CD4-positive, CD25-positive, alpha-beta regulatory T cell (primary cell): Measurements from ENCODE around the gene HS3ST6. TPM values are rescaled to one million over a fixed set of nuclear protein-coding genes. Genes with fewer than 3 reads are reported as not detected.

Source experiments
- ATAC-seq, 2 donors: fragments of 150-1000 bp; cut with Tn5 transposase; one replicate each; pipeline ENCODE4 v1.10.0; 2021; ENCODE audit warnings: low read depth in 2 of 2, moderate number of reproducible peaks in 2 of 2, moderate library complexity in 1 of 2
- DNase-seq, 3 donors: peaks; one replicate each; pipeline versions ENCODE4 v3.0.0 to v3.0.0-alpha.2; 2012 to 2022; ENCODE audit warnings: mixed read lengths in 1 of 3
- H3K27ac ChIP-seq: one replicate; pipeline ENCODE4 v1.7.0; 2013; ENCODE audit warnings: mild to moderate bottlenecking, low read length; ENCODE audit not compliant: insufficient read depth, poor library complexity, severe bottlenecking
- H3K27me3 ChIP-seq: one replicate; pipeline ENCODE4 v1.7.0; 2013; ENCODE audit warnings: low read length; ENCODE audit not compliant: control insufficient read depth, insufficient read depth
- H3K36me3 ChIP-seq: one replicate; pipeline ENCODE4 v1.7.0; 2013; ENCODE audit warnings: mild to moderate bottlenecking, low read length, moderate library complexity; ENCODE audit not compliant: control insufficient read depth, insufficient read depth
- H3K4me1 ChIP-seq: 2 replicates; pipeline ENCODE4 v1.7.0; 2013; ENCODE audit warnings: mild to moderate bottlenecking, low read length; ENCODE audit not compliant: insufficient read depth, control insufficient read depth, poor library complexity, severe bottlenecking
- H3K4me3 ChIP-seq: one replicate; pipeline ENCODE4 v1.7.0; 2013; ENCODE audit warnings: low read depth, mild to moderate bottlenecking, low read length, moderate library complexity
- H3K9me3 ChIP-seq, 2 experiments: 1 replicate in 1 of 2; 2 replicates in 1 of 2; pipeline ENCODE4 v1.7.0; 2013; ENCODE audit warnings: low read length in 2 of 2, mild to moderate bottlenecking in 1 of 2, moderate library complexity in 1 of 2; ENCODE audit not compliant: control insufficient read depth in 2 of 2
- H3K27ac Mint-ChIP-seq, 3 donors: one replicate each; pipeline ENCODE4 v1.8.0; 2020 to 2022; ENCODE audit warnings: mild to moderate bottlenecking in 3 of 3, mixed read lengths in 3 of 3, moderate library complexity in 2 of 3
- H3K27me3 Mint-ChIP-seq: one replicate; pipeline ENCODE4 v1.8.0; 2022; ENCODE audit warnings: mild to moderate bottlenecking, mixed read lengths
- H3K36me3 Mint-ChIP-seq: one replicate; pipeline ENCODE4 v1.8.0; 2020; ENCODE audit warnings: mixed read lengths
- H3K4me1 Mint-ChIP-seq, 4 donors: one replicate each; pipeline ENCODE4 v1.8.0; 2020 to 2022; ENCODE audit warnings: mixed read lengths in 4 of 4, mild to moderate bottlenecking in 1 of 4
- H3K4me3 Mint-ChIP-seq, 4 donors: one replicate each; pipeline ENCODE4 v1.8.0; 2020 to 2022; ENCODE audit warnings: mild to moderate bottlenecking in 4 of 4, mixed read lengths in 4 of 4, moderate library complexity in 3 of 4
- H3K9me3 Mint-ChIP-seq, 7 donors: one replicate each; pipeline ENCODE4 v1.8.0; 2020 to 2022; ENCODE audit warnings: mixed read lengths in 7 of 7, mild to moderate bottlenecking in 3 of 7, moderate library complexity in 2 of 7
- polyA plus RNA-seq, 4 donors: library from polyadenylated mRNA; unstranded; fragments of 300-500 nt; fragmentation: Illumina TruSeq; gene quantifications; one replicate each; pipeline ENCODE4 v1.2.3, GENCODE V29; 2021
- total RNA-seq: library from RNA; stranded (reverse); gene quantifications from one replicate; pipeline ENCODE4 v1.2.3, GENCODE V29; 2022

HS3ST6 gene
- total and polyA plus RNA-seq, 5 donors from 2014 or later = not detected

DNA sequence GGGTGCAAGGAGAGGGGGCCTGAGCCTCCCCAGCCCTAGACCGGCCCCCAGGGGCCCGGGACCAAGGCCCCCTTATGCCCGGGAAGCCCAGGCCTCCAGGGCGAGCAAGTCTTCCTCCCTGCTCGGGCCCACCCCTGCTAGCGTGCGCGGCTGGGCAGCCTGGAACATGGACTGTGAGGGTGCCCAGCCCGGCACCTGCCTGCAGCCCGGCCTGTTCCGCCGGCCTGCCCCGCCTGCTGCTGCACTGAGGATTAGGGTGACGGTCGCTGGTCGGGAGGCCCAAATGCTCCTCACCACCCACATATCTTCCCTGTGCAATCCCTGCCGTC lies 6.0 kb downstream of the HS3ST6 start:
- peaks cover 0 to 2% (median 0%) of the 10 kb centered on the region in 7 donors for H3K9me3 Mint-ChIP-seq
- H3K36me3 ChIP-seq = no peaks in the 10 kb centered on the region
- H3K4me1 ChIP-seq = no peaks in the 10 kb centered on the region
- H3K27ac Mint-ChIP-seq = no peak overlapping the region
- H3K27ac ChIP-seq = no peak overlapping the region
- H3K4me3 ChIP-seq = no peak overlapping the region
- no peaks in the 10 kb centered on the region for H3K27me3 ChIP-seq
- no peaks in the 10 kb centered on the region for H3K36me3 Mint-ChIP-seq
- peaks cover 0 to 2% (median 0%) of the 10 kb centered on the region in 4 donors for H3K4me1 Mint-ChIP-seq
- peaks cover 32% of the 10 kb centered on the region for H3K27me3 Mint-ChIP-seq
- H3K9me3 ChIP-seq = no peaks in the 10 kb centered on the region
- ATAC-seq = no peak
- DNase-seq = no peak
- no peak overlapping the region for H3K4me3 Mint-ChIP-seq

DNA sequence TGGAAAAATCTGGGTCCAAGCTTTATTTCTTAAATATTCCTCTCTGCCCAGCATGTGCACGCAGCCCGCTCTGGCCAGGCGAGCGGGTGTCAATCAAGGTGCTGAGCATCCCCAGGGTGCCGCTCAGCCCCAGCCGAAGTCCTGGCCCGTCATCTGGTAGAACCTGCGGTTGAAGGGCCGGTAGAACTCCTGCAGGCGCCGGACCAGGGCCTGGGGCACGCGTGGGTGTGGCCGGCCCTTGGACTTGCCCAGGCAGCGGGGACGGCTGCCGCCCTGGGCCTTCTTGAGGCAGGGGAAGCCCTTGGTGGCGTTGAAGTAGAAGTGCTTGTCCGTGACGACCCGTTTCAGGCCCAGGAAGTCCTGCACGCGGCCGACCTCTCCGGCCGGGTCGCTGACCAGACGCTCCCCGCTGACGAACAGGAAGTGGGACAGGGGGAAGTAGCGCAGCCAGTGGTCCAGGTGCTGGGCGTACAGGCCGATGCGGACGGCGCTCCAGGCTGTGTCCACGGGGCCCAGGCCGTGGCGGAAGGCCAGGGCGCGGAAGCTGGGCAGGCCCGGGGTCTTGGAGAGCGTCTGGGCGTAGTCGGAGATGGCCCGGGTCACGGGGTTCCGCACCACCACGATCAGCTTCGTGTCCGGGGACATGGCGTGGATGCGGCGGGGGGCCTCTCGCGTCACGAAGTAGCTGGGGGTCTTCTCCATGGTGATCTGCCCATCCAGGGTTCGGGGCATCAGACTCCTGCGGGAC lies 6.6 kb downstream of the HS3ST6 start:
- H3K9me3 Mint-ChIP-seq = peaks cover 0 to 2% (median 0%) of the 10 kb centered on the region in 7 donors
- H3K36me3 Mint-ChIP-seq = no peaks in the 10 kb centered on the region
- Histone ChIP-seq H3K4me1 (no peaks in the 10 kb centered on the region), H3K36me3 (no peaks in the 10 kb centered on the region), H3K27me3 (no peaks in the 10 kb centered on the region), H3K9me3 (no peaks in the 10 kb centered on the region), H3K4me3 (no peak overlapping the region), H3K27ac (no peak overlapping the region)
- no peaks in the 10 kb centered on the region for H3K4me1 Mint-ChIP-seq
- no peak overlapping the region for H3K4me3 Mint-ChIP-seq
- H3K27ac Mint-ChIP-seq = no peak overlapping the region
- peaks cover 28% of the 10 kb centered on the region for H3K27me3 Mint-ChIP-seq
- ATAC-seq = no peak
- DNase-seq = no peak

DNA sequence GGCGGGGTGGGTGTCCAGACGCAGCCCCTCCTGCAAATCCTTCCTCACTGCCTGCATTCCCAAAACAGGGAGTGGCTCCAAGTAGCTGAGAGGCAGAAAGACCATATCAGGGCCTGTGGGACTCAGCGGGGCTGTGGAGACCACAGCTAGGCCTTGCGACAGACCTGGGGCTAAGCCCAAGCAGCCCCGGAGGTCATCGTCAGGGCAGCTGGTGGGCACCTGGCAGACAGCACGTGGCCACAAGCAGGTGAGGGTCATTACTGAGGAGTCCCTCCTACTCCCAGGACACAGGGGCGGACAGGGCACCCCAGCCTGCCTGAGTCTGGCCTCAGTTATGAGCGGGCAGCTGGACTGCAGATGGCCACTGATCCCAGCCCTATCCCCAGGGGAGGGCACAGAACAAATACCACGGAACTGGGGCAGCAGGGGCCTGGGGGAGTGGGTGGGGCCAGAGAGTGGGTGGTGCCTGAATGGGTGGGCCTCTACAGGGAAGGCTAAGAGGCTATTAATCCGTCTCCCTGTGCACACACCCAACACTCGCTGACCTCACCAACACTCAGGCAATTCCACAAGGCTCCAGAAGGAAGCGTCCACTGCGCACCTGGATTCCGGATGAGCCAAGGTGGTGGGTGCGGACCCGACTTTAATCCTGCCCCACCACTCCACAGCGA lies 8.5 kb downstream of the HS3ST6 start:
- Histone ChIP-seq H3K36me3 (no peaks in the 10 kb centered on the region), H3K4me3 (no peak overlapping the region), H3K9me3 (no peaks in the 10 kb centered on the region), H3K4me1 (no peaks in the 10 kb centered on the region), H3K27me3 (no peaks in the 10 kb centered on the region), H3K27ac (no peak overlapping the region)
- ATAC-seq = no peak
- Mint-ChIP-seq H3K9me3 (peaks cover 0 to 2% (median 0%) of the 10 kb centered on the region in 7 donors), H3K4me3 (no peak overlapping the region), H3K4me1 (no peaks in the 10 kb centered on the region), H3K27me3 (peaks cover 16% of the 10 kb centered on the region), H3K36me3 (no peaks in the 10 kb centered on the region), H3K27ac (no peak overlapping the region)
- no peak for DNase-seq

DNA sequence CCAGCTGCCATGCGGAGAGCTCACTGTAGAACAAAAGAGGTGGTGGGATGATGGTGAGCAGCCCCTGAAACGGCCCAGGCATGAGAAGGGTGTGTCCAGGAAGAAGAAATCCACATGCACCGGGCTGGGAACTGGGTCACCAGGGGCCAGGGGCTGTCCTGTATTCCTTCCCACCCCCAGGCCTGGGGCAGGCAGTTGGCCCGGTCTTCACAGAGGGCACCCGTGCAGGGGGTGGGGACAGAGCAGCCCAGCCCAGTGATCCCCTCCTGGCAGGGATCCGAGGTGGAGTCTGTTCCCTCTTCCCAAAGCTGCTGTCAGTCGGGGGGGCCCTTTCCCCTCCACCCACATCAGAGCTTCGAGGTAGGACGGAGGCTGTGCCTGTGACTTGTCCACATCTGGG lies 9.2 kb downstream of the HS3ST6 start:
- H3K4me3 ChIP-seq = no peak overlapping the region
- no peak overlapping the region for H3K27ac ChIP-seq
- H3K27me3 ChIP-seq = no peaks in the 10 kb centered on the region
- no peaks in the 10 kb centered on the region for H3K36me3 ChIP-seq
- H3K9me3 ChIP-seq = no peaks in the 10 kb centered on the region
- no peaks in the 10 kb centered on the region for H3K36me3 Mint-ChIP-seq
- no peak overlapping the region for H3K27ac Mint-ChIP-seq
- no peaks in the 10 kb centered on the region for H3K4me1 ChIP-seq
- peaks cover 0 to 2% (median 0%) of the 10 kb centered on the region in 7 donors for H3K9me3 Mint-ChIP-seq
- ATAC-seq (no peak), DNase-seq (no peak)
- no peaks in the 10 kb centered on the region for H3K4me1 Mint-ChIP-seq
- peaks cover 12% of the 10 kb centered on the region for H3K27me3 Mint-ChIP-seq
- no peak overlapping the region for H3K4me3 Mint-ChIP-seq

DNA sequence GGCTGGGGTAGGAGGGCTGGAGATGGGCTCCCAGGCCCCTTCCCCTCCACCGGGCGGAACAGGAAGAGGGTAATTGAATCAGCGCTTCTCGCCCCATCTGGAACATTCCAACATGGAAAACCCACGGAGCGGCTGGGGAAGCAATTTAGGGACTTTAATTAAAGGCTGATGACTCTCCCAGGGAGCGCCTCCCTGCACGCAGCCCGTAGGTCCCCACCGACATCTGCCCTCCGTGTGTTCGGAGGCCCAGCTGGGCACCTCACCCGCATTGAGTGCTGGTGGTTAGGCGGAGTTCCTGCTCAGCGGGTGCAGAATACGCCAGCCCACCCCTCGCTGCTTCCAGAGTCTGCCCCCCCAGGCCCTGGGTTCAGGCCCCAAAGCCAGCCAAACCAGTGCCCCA lies 10.0 kb downstream of the HS3ST6 start:
- Histone ChIP-seq H3K27ac (no peak overlapping the region), H3K9me3 (no peaks in the 10 kb centered on the region), H3K36me3 (no peaks in the 10 kb centered on the region), H3K27me3 (no peaks in the 10 kb centered on the region), H3K4me3 (no peak overlapping the region), H3K4me1 (no peaks in the 10 kb centered on the region)
- H3K4me1 Mint-ChIP-seq = no peaks in the 10 kb centered on the region
- no peak overlapping the region for H3K27ac Mint-ChIP-seq
- no peaks in the 10 kb centered on the region for H3K36me3 Mint-ChIP-seq
- ATAC-seq (no peak), DNase-seq (no peak)
- no peak overlapping the region for H3K4me3 Mint-ChIP-seq
- peaks cover 0 to 2% (median 0%) of the 10 kb centered on the region in 7 donors for H3K9me3 Mint-ChIP-seq
- peaks cover 12% of the 10 kb centered on the region for H3K27me3 Mint-ChIP-seq

DNA sequence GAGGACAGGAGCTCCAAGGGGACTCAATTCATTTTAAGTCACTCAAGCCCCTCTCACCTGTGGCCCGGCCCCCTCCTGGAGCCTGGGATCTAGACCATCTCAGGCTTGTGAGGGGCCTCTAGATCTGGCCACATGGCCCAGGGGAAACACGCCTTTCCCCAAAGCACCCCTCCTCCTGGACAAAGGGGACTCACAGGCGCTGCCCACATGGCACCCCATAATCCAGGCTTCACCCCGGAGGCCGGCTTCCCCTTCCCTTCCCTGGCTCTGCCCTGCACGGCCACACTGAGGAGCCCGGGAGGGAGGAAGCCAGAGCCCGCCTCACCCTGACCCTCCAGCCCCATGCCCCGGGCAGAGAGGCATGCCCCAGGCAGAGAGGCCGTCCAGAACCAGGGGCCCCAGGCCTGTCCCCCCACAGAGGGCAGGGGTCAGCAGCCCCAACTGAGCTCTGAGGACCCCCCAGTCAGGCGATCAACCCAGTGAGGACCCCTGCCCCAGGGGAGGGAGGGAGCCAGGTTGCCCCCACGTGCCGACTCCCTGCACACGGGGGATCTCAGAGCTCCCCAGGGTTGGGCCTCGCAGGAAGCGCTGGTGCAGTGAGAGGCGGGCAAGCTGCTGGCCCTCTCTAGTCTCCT lies 10.9 kb downstream of the HS3ST6 start:
- peaks cover 0 to 2% (median 0%) of the 10 kb centered on the region in 7 donors for H3K9me3 Mint-ChIP-seq
- Histone ChIP-seq H3K27me3 (no peaks in the 10 kb centered on the region), H3K9me3 (no peaks in the 10 kb centered on the region), H3K4me3 (no peak overlapping the region), H3K4me1 (no peaks in the 10 kb centered on the region), H3K36me3 (no peaks in the 10 kb centered on the region), H3K27ac (no peak overlapping the region)
- no peak overlapping the region for H3K27ac Mint-ChIP-seq
- ATAC-seq = no peak
- peaks cover 5% of the 10 kb centered on the region for H3K27me3 Mint-ChIP-seq
- H3K36me3 Mint-ChIP-seq = no peaks in the 10 kb centered on the region
- no peak overlapping the region for H3K4me3 Mint-ChIP-seq
- DNase-seq = no peak
- no peaks in the 10 kb centered on the region for H3K4me1 Mint-ChIP-seq

DNA sequence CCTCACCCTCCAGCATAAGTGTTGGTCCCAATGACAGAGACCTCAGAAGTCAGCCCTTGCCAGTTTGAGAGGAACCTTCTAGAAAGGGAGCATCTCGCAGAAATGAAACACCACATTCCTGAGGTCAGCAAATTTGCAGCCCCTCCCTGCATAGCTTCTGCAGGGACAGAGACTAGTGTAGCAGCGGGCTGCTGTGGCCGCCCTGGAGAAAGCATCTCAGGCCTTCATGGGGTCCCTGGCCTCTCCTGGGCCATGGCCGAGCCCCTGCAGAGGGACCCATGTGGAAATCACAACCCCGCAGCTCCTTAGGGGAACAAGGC lies 11.4 kb downstream of the HS3ST6 start:
- H3K36me3 Mint-ChIP-seq = no peaks in the 10 kb centered on the region
- H3K27ac Mint-ChIP-seq = no peak overlapping the region
- DNase-seq = no peak

More for the DNA sequence above, 11.4 kb downstream of the HS3ST6 start:
- no peaks in the 10 kb centered on the region for H3K27me3 ChIP-seq
- H3K27me3 Mint-ChIP-seq = peaks cover 5% of the 10 kb centered on the region
- H3K27ac ChIP-seq = no peak overlapping the region
- no peak overlapping the region for H3K4me3 ChIP-seq
- H3K36me3 ChIP-seq = no peaks in the 10 kb centered on the region
- H3K9me3 ChIP-seq = no peaks in the 10 kb centered on the region
- H3K4me3 Mint-ChIP-seq = no peak overlapping the region
- H3K9me3 Mint-ChIP-seq = peaks cover 0 to 2% (median 0%) of the 10 kb centered on the region in 7 donors
- no peaks in the 10 kb centered on the region for H3K4me1 Mint-ChIP-seq
- no peaks in the 10 kb centered on the region for H3K4me1 ChIP-seq
- no peak for ATAC-seq
